GM19395 (cell line): Measurements from ENCODE around the gene IL25.
"Not testable (repeated sequence)": the region's sequence is repeated elsewhere in the genome, so short reads cannot be mapped to it uniquely, and the experiment has no call there.

Experiments
- ATAC-seq: cut with Tn5 transposase; IDR thresholded peaks from one replicate; pipeline ENCODE4 v1.9.1; 2021; ENCODE audit warnings: mild to moderate bottlenecking, moderate library complexity; ENCODE audit not compliant: unreplicated experiment

Gene IL25

DNA sequence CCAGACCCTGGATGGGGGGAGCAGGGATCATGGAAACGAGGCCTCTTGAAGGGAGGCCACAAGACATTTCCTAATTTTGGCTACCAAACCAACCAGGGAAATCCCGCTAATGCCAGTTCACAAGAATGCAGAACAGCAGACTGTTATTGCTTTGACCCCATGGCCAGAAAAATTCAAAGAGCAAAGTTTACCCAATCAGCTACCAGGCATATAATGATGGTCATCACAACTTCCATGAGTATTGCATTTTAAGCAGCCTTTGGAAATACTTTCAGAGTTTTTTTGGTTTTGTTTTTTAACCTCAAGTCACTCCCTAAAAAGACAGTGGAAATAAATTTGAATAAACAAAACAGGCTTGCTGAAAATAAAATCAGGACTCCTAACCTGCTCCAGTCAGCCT, at the start of gene IL25:
Gene IL25, plus strand, starts transcription at position 301 of the 400 bp plus-strand sequence.
- ATAC-seq = no peak

GRCh38 chr14:23323838-23324454, 48.7 kb upstream of the IL25 start:
- no peak for ATAC-seq

- ATAC-seq = no peak
Measured at GRCh38 chr14:23324455-23324846, 48.2 kb upstream of the IL25 start.

DNA sequence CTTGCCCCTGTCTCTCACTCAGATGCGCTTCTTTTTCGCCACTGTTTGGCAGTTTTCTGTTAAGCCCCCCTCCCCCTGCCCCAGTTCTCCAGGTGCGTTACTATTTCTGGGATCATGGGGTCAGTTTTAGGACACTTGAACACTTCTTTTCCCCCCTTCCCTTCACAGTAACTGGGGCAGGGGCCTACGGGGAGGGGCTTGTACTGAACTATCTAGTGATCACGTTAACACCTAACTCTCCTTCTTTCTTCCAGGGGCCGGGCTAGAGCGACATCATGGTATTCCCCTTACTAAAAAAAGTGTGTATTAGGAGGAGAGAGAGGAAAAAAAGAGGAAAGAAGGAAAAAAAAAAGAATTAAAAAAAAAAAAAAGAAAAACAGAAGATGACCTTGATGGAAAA, 47.6 kb upstream of the IL25 start:
- ATAC-seq = no peak

- not testable (repeated sequence) for ATAC-seq
Measured at GRCh38 chr14:23325746-23326145, 46.9 kb upstream of the IL25 start.

DNA sequence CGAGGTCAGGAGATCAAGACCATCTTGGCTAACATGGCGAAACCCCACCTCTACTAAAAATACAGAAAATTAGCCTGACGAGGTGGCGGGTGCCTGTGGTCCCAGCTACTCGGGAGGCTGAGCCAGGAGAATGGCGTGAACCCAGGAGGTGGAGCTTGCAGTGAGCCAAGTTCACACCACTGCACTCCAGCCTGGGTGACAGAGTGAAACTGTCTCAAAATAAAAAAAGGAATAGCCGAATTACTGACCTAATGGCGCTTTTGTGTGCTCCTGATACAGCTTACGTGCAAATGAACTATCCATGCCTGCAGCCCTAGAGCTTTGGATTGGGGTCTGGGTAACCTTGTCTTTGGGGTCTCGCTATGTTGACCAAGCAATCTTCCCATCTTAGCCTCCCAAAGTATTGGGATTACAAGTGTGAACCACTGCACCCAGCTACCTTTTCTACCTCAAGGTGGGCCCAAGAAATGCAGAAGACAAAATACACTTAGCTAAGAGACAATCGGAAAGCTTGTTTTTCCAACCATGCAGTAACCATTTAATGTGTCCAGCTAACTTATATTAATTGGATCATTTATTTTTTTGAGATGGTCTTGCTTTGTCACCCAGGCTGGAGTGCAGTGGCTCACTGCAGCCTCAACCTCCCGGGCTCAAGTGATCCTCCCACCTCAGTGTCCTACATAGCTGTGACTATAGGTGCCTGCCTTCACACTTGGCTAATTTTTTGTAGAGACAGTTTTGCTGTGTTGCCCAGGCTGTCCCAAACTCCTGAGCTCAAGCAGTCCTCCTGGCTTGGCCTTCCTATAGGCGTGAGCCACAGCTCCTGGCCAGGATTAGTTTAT, 45.9 kb upstream of the IL25 start:
- ATAC-seq = no peak

GRCh38 chr14:23327947-23328744, 44.5 kb upstream of the IL25 start:
- no peak for ATAC-seq

DNA sequence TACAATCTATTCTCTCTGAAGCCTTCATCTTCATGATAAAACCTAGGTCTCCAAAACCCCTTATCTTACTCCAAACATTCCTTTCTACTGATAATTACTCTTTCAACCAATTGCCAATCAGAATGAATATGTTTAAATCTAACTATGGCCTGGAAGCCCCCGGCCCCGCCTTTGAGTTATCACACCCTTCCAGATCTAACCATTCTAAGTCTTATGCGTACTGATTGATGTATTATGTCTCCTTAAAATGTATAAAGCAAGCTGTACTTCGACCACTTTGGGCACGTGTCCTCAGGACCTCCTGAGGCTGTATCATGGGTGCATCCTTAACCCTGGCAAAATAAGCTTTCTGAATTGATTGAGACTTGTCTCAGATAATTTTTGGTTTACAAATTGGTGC, 37.0 kb upstream of the IL25 start:
- ATAC-seq = no peak

DNA sequence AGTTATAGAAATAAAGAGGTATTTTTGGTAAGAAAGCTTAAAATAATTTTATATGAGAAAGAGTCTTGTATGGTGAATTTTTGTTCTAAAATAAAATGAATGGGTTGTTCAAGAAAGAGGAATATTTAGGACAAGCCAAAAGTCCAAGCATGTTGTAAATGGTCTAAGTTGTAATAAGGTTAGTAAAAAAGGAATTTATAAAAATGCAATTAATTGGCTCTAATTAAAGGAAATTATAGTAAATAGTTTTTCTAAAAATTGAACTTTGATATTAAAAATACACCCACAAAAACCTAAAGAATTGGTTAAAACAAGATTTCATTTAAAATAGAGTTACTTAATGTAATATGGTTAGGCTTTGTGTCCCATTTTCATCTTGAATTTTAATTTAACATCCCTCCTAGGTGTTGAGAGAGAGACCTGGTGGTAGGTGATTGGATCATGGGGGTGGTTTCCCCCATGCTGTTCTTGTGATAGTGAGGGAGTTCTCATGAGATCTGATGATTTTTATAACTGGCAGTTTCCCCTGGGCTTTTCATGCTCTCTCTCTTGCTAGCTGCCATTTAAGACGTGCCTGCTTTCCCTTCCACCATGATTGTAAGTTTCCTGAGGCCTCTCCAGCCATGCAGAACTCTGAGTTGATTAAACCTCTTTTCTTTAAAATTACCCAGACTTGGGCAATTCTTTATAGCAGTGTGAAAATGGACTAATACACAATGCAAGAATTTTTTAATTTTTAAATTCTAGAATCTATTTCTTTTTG, 32.9 kb upstream of the IL25 start:
- ATAC-seq = no peak

- no peak for ATAC-seq
Measured at GRCh38 chr14:23344481-23344880, 28.1 kb upstream of the IL25 start.

DNA sequence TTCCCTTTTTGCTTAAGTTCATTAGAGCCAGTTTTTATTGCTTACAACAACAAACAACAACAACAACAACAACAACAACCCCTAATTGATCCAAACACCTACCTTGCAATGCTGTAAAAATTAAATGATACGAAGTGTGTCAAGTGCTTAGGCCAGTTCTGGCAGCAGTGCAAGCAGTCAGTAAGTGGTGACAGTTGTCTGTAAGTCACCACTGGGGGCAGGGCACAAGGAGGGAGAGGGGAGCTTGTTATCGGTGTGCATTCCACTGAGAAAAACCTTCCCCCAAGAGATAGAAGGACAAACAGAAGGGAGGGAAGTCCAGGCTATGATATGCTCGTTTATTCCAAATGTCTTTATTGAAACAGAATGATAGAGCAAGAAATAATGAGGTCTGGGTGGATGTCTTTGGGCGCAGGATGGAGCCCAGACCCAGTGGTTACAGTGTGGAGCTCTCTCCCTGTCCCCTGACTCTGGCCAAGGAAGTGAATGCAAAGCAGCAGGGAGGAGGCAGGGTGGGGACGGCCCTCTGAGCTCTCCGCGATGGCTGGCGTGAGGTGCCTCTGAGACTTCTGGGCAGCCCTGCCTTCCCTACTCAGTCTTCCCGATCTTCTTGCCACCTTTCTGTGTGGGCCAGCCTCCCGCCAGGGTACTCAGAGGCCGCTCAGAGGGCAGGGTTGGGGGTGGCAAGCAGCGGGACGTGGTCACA, 26.5 kb upstream of the IL25 start:
- no peak for ATAC-seq

- no peak for ATAC-seq
Measured at GRCh38 chr14:23346693-23347405, 25.8 kb upstream of the IL25 start.

GRCh38 chr14:23347406-23348296, 25.0 kb upstream of the IL25 start:
- no peak for ATAC-seq

DNA sequence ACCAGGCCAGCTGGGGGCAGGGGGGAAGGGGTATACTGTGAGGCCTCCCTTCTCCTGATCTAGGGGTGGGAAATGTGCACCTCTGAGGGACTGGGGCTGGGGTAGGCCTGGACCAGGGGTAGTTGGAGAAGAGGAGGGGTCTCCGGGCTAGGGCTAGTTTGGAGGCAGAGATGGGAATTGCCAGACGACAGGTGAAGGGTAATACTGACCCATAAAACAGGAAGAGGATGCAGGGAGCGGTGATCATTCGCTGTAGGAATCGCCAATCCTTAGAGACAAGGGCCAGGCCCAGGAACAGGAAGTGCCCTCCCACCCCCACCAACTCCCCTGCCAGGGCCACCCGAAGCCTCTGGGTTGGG, 24.3 kb upstream of the IL25 start:
- no peak for ATAC-seq

DNA sequence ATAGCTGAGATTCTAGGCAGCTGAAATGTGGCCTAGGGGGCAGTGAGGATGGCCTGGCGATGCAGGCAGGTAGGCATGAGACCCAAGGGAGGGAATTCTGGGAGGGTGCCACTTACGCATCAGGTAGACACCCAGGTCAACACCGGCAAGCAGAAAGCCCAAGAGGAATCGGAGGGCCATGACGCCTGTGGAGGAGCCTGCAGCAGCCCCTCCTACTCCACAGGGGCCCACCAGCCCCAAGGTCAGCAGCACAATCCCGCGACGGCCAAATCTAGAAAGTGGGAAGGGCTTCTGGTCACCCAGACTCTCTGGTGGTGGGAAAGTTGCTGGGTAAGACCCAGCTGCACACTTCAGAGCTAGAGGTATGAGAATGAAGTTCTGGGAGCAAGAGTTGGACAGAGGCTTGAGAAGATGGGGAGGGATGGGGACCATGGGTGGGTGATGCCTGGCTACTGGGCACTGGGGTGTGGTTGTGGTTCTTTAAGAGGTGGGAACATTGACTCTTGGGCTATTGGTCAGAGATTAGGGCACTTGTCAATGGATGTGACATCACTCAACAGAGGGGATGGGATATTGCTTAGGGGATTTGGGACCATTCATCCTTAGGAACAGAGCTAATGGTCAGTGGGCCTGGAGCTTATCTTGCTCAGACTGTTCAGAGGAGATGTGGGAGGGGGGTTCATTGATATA, 23.3 kb upstream of the IL25 start:
- ATAC-seq = no peak

- no peak for ATAC-seq
Measured at GRCh38 chr14:23351681-23352505, 20.7 kb upstream of the IL25 start.
